Activated T-cell treated with anti-CD3 and anti-CD28 coated beads, Interleukin-2, amount 50 U/mL, for 72 hours (primary cell): ENCODE measurements around the gene TFEB. TPM values are rescaled to one million over a fixed set of nuclear protein-coding genes. Genes with fewer than 3 reads are reported as not detected.

Experiments
- ATAC-seq, 2 donors: fragments of 150-1000 bp; cut with Tn5 transposase; replicated peaks in 1 of 2; 2 replicates each; pipeline ENCODE4 v1.10.0; 2021; ENCODE audit warnings: moderate library complexity in 2 of 2, mild to moderate bottlenecking in 1 of 2
- DNase-seq, 2 donors: peaks; one replicate each; pipeline ENCODE4 v3.0.0; 2021 to 2022; ENCODE audit warnings: mixed read lengths in 1 of 2
- H3K27ac Mint-ChIP-seq: one replicate; pipeline ENCODE4 v1.8.0; 2022; ENCODE audit warnings: mild to moderate bottlenecking, moderate library complexity, mixed read lengths
- H3K27me3 Mint-ChIP-seq: one replicate; pipeline ENCODE4 v1.8.0; 2022; ENCODE audit warnings: low read depth, mixed read lengths
- H3K36me3 Mint-ChIP-seq, 2 donors: one replicate each; pipeline ENCODE4 v1.8.0; 2022; ENCODE audit warnings: mixed read lengths in 2 of 2, mild to moderate bottlenecking in 1 of 2; ENCODE audit not compliant: insufficient read depth in 2 of 2
- H3K4me1 Mint-ChIP-seq: one replicate; pipeline ENCODE4 v1.8.0; 2022; ENCODE audit warnings: low read depth, mixed read lengths
- H3K4me3 Mint-ChIP-seq, 2 donors: one replicate each; pipeline ENCODE4 v1.8.0; 2022; ENCODE audit warnings: mild to moderate bottlenecking in 2 of 2, mixed read lengths in 2 of 2, moderate library complexity in 2 of 2
- H3K9me3 Mint-ChIP-seq, 2 donors: one replicate each; pipeline ENCODE4 v1.8.0; 2022; ENCODE audit warnings: mixed read lengths in 2 of 2
- total RNA-seq, 2 donors: library from RNA; stranded (reverse); gene quantifications; one replicate each; pipeline ENCODE4 v1.2.3, GENCODE V29; 2022

The TFEB gene
- total RNA-seq, 2 donors from 2014 or later: 15.3 to 17.5 TPM

DNA sequence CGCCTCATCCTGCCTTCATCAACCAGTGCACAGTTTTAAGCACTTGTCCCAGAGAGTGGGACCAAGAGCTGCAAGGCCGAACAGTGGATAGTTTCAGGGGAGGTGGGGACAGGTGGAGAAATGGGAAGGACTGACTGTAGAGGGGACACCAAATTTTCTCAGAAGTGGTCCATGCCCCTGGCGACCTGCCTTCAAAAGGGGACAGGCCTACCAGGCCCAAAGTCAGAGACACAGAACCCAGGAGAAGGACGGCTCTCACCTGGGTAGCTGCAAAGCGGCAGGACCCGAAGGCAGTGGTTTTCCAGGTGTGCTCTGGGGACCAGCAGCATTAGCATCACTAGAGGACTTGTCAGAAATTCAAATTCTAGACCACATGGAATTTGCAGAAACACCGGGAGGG, 5.8 kb downstream of the TFEB start:
- Mint-ChIP-seq H3K27me3 (no peaks in the 10 kb centered on the region), H3K4me1 (peaks cover 42% of the 10 kb centered on the region), H3K4me3 (no peak overlapping the region), H3K36me3 (no peaks in the 10 kb centered on the region), H3K9me3 (no peaks in the 10 kb centered on the region), H3K27ac (no peak overlapping the region)
- DNase-seq: no peak
- no peak for ATAC-seq

DNA sequence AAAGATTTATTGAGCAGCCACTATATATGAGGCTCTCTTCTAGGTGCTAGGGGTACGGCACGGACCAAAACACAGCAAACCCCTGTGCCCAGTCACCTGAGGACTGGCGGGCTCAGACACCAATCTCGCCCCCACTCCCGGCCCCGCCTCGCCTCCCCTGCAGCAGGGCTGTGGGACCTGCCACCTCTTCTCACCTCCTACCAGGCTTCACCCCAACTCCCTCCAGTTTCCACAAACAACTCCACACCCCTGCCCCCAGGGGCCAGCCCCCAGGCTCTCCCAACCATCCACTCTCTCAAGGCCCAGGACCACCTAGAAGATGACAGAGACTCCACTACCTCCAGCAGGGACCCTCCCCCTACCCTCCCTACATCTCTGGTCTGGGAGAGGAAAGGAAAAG, 6.5 kb downstream of the TFEB start:
- DNase-seq (no peak), ATAC-seq (no peak)
- Mint-ChIP-seq H3K9me3 (no peaks in the 10 kb centered on the region), H3K27ac (no peak overlapping the region), H3K4me3 (no peak overlapping the region), H3K27me3 (no peaks in the 10 kb centered on the region), H3K36me3 (no peaks in the 10 kb centered on the region), H3K4me1 (peaks cover 42% of the 10 kb centered on the region)

GRCh38 chr6:41728073-41728936, 7.1 kb downstream of the TFEB start:
- H3K36me3 Mint-ChIP-seq: no peaks in the 10 kb centered on the region
- H3K4me3 Mint-ChIP-seq: no peak overlapping the region
- no peak overlapping the region for H3K27ac Mint-ChIP-seq
- no peaks in the 10 kb centered on the region for H3K27me3 Mint-ChIP-seq
- no peak for ATAC-seq
- no peak for DNase-seq
- H3K9me3 Mint-ChIP-seq: no peaks in the 10 kb centered on the region
- H3K4me1 Mint-ChIP-seq: peaks cover 35% of the 10 kb centered on the region

DNA sequence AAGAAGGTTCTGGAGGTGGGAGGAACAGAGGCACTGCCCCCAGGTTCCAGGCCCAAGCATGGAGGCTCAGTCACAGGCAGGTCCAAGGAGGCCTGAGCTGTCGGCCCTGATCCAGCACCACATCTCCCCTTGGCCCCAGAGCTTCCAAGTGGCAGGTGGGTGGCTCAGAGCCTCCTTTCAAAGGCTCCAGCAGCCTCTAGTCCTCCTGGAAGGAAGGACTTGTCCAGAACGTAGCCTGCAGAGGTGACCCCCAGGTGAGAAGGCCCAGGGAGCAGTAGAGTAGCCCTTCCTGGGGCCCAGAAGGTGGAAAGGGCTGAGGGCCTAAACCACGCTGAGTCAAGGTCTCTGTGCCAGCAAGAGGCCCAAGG, 7.7 kb downstream of the TFEB start:
- Mint-ChIP-seq H3K27me3 (no peaks in the 10 kb centered on the region), H3K9me3 (no peaks in the 10 kb centered on the region), H3K4me3 (no peak overlapping the region), H3K4me1 (peaks cover 29% of the 10 kb centered on the region), H3K27ac (no peak overlapping the region), H3K36me3 (no peaks in the 10 kb centered on the region)
- ATAC-seq: no peak
- no peak for DNase-seq

- Mint-ChIP-seq H3K4me3 (no peak overlapping the region), H3K27me3 (no peaks in the 10 kb centered on the region), H3K27ac (peak overlapping the region; percentile 7), H3K4me1 (peaks cover 24% of the 10 kb centered on the region), H3K9me3 (no peaks in the 10 kb centered on the region), H3K36me3 (no peaks in the 10 kb centered on the region)
- ATAC-seq: peak in 1 of 2 donors; percentile 21
- DNase-seq: no peak
Observed at GRCh38 chr6:41726876-41727275, 8.5 kb downstream of the TFEB start.

DNA sequence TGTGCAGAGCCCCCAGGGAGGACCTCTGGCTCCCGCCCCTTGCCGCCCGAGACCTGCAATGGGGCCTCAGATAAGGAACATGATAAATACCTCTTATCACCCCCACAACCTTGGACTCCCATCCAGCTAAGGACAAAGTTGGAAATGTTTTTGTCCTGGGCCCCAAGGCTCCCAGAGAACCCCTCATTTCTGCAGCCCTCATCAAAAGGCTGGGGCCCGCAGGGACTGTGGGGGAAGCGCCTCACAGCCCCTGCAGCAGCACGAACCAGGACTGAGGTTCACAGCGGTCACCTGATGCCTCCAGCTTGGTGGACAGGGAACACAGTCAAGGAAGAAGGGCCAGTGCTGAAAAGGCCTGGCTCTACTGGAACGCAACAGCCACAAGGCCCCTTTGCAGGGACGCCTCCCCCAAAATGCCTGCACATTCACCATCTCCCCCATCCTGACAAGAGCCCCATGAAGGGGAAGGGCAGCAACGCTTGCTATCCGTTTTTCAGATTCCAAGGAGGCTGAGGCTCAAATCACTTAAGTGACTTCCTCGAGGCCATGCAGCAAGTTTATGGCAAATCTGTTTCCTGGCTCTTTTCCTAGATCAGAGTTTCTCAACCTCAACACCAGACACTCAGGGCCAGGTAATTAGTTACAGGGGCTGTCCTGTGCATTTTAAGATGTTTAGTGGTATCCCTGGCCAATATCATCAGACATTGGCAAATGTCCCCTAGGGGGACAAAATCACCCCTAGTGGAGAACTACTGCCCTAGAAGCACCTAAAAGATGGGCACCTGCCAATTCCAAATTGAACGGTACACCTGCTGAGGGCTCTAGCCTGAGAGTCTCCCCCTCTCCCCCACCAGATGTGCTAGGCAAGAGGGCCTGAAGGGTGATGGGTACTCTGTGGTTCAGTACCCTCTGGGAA, 10.6 kb downstream of the TFEB start:
- no peaks in the 10 kb centered on the region for H3K36me3 Mint-ChIP-seq
- H3K4me1 Mint-ChIP-seq: peaks cover 5% of the 10 kb centered on the region
- H3K4me3 Mint-ChIP-seq: no peak overlapping the region
- ATAC-seq (no peak), DNase-seq (no peak)
- H3K9me3 Mint-ChIP-seq: no peaks in the 10 kb centered on the region
- no peaks in the 10 kb centered on the region for H3K27me3 Mint-ChIP-seq
- no peak overlapping the region for H3K27ac Mint-ChIP-seq

- Mint-ChIP-seq H3K27me3 (no peaks in the 10 kb centered on the region), H3K27ac (no peak overlapping the region), H3K36me3 (no peaks in the 10 kb centered on the region), H3K4me3 (no peak overlapping the region), H3K9me3 (no peaks in the 10 kb centered on the region), H3K4me1 (peaks cover 5% of the 10 kb centered on the region)
- ATAC-seq (no peak), DNase-seq (no peak)
Observed at GRCh38 chr6:41724228-41724580, 11.2 kb downstream of the TFEB start.

DNA sequence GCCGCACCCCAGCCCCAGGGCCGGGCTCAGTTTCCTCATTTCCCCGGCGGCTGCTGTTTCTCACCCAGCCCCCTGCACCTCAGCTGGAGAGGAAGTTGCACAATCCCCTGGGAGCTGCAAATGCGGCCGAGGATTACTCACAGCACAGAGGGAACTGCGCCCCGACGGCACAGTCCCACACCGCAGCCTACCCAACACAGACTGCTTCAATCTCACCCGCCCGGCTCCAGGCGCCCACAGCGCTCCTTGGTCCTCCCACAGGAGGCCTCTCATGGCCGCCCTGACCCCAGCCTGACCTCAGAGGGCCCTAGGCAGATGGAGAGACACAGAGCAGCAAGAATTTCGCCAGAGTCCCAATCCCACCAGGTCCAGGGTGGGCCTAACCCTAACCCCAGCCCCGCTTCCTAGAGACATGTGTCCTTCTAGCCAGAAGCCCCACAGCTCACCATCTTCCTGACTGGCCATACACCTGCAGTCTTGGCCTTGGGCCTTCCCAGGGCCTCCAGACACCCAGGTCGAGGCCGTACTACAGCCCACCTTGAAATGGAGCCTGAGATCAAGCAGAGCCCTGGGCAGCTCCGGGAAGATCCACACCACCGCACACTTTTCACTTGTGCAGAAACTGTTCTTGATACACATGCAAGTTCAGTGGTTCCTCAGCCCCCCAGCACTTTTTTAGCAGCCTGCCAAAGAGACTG, 11.7 kb downstream of the TFEB start:
- H3K9me3 Mint-ChIP-seq: no peaks in the 10 kb centered on the region
- H3K27ac Mint-ChIP-seq: no peak overlapping the region
- H3K4me3 Mint-ChIP-seq: no peak overlapping the region
- H3K27me3 Mint-ChIP-seq: no peaks in the 10 kb centered on the region
- no peak for DNase-seq
- H3K4me1 Mint-ChIP-seq: peaks cover 5% of the 10 kb centered on the region
- no peaks in the 10 kb centered on the region for H3K36me3 Mint-ChIP-seq
- no peak for ATAC-seq

- no peak for ATAC-seq
- no peak overlapping the region for H3K27ac Mint-ChIP-seq
- DNase-seq: no peak
- H3K36me3 Mint-ChIP-seq: no peaks in the 10 kb centered on the region
- H3K4me1 Mint-ChIP-seq: peaks cover 5% of the 10 kb centered on the region
- H3K4me3 Mint-ChIP-seq: no peak overlapping the region
- no peaks in the 10 kb centered on the region for H3K27me3 Mint-ChIP-seq
- no peaks in the 10 kb centered on the region for H3K9me3 Mint-ChIP-seq
Observed at GRCh38 chr6:41722969-41723529, 12.4 kb downstream of the TFEB start.

DNA sequence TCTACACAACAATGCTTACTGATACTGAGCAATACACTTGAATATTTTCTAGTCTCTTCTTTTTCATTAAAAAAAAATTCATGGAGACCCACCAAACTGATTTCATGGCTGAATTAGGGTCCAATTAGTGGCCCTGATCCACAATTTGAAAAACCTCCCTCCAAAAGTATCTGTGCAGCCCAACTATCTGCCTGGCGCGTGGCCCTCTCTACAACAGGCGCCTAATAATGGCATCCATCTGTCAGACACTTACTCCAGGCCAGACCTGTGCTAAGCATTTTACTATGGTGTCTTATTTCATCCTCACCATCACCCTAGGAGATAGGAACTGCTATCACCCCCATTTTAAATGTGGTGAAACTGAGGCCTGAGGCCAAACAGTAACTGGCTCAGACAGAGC, 14.0 kb downstream of the TFEB start:
- no peaks in the 10 kb centered on the region for H3K4me1 Mint-ChIP-seq
- DNase-seq: no peak
- H3K27ac Mint-ChIP-seq: no peak overlapping the region
- ATAC-seq: no peak
- no peaks in the 10 kb centered on the region for H3K9me3 Mint-ChIP-seq
- no peak overlapping the region for H3K4me3 Mint-ChIP-seq
- H3K27me3 Mint-ChIP-seq: no peaks in the 10 kb centered on the region
- no peaks in the 10 kb centered on the region for H3K36me3 Mint-ChIP-seq

- Mint-ChIP-seq H3K4me1 (peaks cover 5% of the 10 kb centered on the region), H3K27me3 (no peaks in the 10 kb centered on the region), H3K9me3 (no peaks in the 10 kb centered on the region), H3K4me3 (no peak overlapping the region), H3K27ac (no peak overlapping the region), H3K36me3 (no peaks in the 10 kb centered on the region)
- ATAC-seq (no peak), DNase-seq (no peak)
Observed at GRCh38 chr6:41720783-41721182, 14.6 kb downstream of the TFEB start.

GRCh38 chr6:41720262-41720620, 15.2 kb downstream of the TFEB start:
- no peaks in the 10 kb centered on the region for H3K9me3 Mint-ChIP-seq
- H3K36me3 Mint-ChIP-seq: no peaks in the 10 kb centered on the region
- no peak for DNase-seq
- H3K4me1 Mint-ChIP-seq: peaks cover 9% of the 10 kb centered on the region
- no peak for ATAC-seq
- no peak overlapping the region for H3K4me3 Mint-ChIP-seq
- no peaks in the 10 kb centered on the region for H3K27me3 Mint-ChIP-seq
- no peak overlapping the region for H3K27ac Mint-ChIP-seq
